Inferior parietal cortex (tissue), 1 donor: Measurements from ENCODE around the gene NFAM1.

Source experiments
- DNase-seq: peaks from one replicate; pipeline ENCODE4 v3.0.0-alpha.2; 2016; ENCODE audit errors: extremely low spot score

NFAM1 gene

DNA sequence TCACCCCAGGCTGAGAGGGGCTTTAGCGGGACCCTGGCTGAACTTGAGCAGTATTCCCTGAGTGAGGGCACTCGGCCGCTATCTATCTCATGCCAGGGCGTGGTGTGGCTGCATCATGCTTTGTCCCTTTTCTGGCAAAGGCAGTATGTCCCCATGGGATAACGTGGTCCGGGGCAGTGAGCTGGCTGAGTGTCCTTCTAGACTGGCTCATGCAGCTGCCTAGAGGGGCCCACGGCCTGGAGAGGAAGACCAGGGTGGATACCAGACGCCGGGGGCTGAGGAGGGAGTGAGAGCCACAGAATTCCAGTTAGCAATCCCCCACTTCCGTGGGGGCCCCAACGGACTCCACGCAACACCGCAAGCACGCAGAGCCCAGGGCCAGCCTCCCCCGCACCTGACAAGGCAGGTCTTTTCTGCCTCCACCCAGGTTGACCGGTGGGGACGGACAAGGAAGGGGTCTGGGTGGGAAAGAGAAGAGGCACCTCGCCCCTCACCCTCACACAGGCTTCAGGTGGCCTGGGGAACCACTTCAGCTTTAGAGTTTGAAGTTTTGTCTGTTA is 15.5 kb downstream of the NFAM1 start:
- DNase-seq = no peak

DNA sequence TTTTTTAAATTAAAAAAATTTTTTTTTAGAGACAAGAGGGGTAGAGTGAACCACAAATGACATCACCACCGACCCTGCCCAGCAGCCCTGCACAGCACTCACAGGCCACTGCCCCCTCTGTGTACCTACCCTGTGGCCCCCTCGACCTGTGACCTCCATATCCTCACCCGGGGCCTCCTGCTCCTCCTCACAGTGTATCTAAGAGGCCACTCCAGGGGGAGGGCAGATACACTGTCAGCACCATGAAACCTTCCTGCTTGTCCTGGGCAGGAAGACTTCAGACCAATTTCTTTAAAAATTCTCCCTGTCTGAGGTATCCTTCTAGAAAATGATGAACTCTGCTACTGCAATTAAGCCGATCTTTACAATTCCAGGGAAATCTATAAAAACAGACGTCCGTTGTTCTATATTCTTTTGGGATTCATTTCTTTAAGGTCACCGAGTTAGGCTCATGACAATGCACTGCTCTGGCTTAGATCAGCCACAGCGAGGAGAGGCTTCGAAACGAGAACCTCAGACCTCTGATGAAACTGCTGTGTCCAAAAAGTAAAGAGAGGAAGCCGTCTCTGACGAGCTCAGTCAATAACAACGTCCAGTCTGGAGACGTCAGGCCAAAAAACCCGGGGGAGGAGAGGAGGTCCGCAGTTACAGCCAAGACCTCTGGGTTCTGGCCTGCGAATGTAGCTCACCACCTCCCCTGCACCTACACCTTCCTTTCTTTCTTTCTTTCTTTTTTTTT is 17.5 kb downstream of the NFAM1 start:
- DNase-seq = no peak

DNA sequence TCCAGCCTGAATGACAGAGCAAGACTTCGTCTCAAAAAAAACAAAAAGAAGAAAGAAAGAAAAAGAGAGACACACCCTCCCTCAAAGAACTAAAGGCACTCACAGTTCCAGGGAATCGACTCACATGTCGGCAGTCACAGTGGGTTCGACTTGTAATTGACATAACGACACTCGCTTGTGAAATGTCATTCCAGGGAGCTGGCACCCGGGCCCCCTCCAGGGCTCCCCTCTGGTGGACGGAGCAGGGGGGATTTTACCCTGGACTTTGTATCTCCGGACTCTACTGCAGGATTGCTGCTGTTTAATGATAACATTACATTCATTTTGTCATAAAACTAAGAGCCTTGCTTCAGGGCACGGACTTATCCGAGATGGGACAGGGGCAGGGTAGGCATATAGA is 18.2 kb downstream of the NFAM1 start:
- no peak for DNase-seq

DNA sequence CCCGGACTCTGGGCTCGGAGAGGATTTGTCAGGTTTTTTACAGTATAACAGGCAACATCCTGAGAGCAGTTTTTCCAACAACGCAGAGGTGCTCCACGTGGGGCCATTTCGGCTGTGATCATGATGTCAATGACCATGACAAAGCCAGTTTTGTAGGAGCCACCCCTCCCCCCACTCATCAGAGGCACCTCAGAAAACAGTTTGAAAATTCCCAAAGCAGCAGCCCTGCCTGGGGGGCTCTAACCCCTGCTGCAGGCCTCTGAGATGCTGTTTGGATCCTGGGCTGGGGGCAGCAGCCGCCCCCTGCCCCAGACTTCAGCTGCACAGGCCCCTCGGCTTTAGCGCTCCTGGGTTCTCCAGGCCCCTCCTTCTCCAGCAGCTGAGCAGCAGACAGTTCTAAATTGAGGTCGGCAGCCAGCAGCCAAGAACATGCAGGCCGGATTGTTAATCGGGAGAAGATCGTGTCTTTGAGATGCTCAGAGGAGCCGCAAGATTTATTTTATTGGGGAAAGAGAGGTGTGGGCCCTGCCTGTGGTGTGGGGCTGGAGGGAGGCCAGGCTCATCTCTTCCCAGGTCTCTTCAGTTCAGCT is 19.4 kb downstream of the NFAM1 start:
- no peak for DNase-seq

DNA sequence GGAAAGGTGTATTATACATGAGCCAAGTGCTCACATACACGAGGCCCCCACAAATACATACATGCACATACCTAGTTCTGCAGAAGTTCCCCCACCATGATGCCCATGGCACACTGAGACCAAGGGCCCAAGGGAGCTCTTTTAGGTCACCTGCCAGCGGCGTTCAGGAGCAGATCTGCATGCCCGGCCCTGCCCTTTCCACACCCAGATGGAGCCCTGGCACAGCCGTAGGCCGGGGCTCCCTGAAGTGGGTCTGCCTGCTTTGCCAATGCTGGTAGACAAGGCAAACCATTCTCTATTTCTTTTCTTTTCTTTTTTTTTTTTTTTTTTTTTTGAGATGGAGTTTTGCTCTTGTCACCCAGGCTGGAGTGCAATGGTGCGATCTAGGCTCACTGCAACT is 21.5 kb downstream of the NFAM1 start:
- no peak for DNase-seq

DNA sequence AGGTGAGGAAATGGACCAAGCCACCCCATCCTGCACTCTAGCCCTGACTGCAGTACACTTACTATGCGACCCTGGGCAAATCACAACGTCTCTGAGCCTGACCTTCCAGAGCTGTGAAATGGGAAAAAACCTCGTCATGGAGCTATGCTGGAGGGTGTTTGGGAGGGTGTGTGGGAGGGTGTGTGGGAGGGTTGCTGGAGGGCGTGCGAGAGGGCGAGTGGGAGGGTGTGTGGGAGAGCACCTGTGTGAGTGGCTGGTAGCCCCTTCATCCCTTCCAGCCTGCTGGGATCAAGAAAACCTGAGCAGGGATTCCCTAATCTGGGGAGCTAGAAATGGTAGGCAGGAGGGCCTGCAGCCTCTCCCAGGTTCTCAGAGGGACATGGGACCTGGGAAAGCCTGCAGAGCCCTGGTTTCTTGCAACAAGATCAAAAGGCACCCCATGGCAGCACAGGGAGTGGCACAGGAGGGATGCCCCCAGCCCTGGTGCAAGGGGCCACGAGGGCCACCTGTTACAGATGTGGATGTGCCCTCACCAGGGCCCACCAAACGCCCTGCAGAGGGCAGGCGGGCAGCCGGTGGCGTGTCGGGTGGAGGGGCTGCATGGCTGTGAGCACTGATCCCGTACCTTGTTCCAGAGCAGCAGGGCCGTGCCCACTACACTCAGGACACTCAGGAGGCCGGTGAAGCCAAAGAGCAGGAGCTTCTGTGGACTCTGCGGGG is 23.2 kb downstream of the NFAM1 start:
- DNase-seq = no peak

DNA sequence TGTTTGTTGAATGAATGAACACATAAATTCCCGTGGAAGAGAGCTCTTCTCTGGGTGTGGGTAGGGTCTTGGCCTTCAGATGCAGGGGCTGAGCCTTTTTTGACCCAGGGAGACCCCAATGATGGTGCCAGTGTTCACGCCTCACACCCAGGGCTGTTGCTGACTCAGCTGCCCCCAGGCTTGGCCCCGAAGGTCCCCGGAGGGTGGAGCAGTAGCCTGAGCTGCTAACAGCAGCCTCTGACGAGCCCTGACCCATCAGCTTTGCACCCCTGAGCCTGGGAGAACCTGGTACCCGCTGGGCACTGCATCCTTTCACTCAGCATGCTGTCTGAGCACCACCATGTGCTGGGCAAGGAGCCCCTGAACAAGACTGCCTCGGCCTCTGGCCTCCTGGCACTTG is 23.9 kb downstream of the NFAM1 start:
- DNase-seq = no peak

DNA sequence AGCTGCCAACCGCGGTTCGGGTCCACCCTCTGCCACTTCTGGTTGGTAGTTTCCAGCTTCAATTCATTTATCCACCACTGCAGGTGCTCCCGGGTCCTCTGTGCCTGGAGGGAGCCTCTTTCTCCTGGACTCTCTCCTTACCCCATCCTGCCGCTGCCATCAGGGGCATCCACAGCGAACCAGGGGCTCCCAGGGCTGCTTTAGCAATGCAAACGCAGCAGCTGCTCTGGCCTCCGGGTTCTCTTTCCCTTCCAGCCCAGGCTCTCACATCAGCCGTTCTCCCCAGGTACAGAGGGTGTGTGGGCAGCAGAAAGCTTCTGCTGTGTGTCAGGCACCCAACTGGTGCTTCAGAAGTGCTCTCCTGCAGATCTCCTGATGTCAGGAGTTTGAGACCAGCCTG is 27.9 kb downstream of the NFAM1 start:
- DNase-seq = no peak

DNA sequence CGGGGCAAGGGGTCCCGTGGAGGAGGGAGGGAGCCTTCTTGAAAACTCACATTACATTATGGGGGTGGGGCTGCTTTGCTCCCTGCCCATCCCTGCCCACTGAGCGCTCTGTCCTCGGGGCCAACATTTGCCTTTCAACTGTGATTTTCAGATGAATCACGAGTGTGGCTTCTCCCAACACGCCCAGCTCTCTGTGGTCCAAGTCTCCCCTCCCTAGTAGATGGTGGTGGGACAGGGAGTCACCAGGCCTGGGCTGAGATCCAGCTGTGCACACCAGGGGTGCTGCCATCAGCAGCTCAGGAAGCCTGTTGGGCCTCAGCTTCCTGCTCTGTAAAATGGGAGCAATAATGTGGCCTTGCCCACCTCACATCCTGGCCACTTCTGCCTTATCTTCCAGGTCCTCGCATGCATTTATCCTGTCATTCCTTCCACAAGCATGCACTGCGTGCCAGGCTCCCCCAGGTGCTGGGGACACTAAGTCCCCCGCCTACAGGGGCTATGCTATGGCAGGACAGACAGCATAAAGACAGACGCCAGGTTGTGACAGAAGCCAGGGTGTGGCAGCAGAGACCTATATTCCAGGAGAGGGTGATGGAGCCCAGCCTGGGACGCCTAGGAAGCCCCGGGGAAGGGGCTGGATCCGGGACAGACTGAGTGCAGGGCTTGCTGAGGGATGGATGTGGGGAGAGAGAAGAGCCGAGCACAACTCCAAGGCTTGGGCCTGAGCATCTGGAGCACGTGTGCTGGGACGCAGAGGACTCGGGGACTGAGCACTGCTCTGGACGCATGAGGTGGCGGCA is 30.5 kb downstream of the NFAM1 start:
- no peak for DNase-seq

DNA sequence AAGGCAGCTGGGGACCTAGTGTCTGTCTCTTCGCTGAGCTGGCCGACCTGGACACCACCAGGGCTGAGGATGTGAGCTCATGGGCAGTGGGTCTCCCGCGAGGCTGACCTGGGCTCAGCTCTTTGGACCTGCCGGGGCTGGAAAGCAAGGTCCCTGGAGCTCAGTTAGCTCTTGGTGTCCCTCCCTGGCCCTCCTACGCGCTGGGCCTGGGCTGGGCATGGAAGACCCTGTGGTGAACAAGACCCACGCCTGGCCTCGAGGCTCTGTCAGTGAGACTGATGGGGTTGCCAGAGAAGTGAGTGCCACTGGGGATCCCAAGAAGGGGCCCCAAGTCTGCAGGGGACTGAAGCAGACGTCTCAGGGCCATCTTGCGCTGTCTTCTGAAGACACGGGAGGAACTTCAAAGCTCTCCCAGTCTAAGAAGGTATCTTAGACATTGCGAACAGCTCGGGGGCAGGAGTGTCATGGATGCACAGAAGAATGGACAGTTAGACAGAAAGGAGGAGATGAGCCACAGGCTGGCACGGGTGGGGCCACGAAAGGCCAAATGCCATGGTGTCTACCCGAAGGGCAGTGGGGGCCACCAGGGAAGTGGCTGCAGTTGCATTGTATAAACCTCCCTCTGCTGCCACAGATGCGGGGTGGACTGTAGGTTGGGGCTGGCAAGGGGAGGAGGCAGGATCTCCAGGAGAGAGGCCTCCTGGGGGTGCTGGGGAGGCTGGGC is 31.2 kb downstream of the NFAM1 start:
- DNase-seq = no peak

DNA sequence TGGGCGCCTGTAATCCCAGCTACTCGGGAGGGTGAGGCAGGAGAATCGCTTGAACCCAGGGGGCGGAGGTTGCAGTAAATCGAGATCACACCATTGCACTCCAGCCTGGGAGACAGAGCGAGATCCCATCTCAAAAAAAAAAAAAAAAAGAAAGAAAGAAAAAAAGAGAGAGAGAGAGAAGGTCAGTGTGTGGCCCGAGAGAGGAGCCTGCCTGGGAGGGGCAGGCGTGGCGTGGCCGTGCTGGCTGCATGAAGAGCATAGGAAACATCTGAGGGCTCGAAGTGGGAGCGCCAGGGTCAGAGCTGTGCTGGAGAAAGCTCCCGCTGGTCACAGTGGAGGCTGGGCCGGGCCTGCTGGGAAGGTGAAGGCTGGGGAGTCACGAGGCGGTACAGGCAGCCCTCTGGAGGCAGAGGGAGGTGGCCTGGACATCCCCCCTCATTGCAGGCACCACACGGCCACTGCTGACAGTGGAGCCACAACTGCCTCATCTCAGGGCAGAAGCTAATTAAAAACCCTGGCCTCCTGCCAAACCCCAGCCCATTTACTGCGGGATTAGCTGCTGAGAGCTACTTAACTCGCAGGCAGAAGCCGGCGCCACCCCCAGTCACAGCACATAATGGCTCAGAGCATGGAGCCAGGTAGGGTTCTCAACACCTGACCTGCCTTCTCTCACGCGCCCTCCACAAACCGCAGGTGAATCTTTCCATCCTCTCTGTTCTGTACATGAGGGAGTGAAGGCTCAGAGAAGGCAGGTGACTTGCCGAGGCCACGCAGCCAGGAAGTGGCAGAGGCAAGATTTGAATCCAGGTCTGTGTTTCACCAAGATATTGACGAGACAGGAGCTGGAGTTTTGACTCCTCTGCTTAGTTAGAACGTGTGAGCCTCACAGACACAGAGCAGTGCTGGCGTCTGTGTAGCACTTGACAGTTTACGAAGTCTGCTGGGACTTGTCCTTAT is 32.6 kb downstream of the NFAM1 start:
- no peak for DNase-seq

DNA sequence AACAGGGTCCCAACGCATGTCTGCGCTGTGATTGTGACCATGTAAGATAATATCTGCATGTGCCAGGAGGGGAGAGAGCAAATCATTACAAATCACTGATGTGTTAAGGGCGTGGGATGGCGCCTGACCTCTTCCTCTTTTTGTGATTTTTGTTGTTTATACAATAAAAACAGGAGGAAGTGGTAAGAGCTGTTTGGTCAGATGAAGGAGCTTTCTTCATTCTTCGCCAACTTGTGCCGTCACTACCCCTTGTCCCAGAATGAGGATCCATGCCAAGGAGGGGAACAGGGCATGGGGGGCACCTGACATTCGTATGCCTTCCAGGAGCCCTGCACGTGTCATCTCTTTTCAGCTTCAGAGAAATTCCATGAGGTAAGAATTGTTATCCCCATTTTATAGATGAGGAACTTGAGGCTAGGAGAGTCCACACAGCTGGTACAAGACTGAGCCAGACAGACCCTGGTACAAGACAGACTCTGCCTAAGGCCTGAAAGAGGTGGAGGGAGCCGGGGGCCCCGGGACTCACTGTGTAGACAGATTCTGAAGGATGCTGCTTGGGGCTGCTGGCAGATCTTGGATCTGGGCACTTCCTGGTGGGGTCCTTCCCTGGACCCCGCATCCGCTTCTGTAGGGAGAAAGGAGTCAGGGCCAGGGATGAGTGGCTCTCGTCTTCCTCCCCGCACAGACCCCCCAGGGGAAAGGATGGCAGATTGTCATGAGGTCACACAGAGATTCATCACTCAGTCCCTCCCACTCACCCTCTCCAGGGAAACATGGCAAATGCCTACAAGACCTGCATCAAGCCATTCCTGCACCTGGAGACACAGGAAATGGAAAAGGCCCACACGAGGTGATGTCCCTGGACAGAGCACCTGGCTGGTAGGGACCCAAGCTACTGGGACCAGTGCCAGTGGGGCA is 34.6 kb downstream of the NFAM1 start:
- no peak for DNase-seq

DNA sequence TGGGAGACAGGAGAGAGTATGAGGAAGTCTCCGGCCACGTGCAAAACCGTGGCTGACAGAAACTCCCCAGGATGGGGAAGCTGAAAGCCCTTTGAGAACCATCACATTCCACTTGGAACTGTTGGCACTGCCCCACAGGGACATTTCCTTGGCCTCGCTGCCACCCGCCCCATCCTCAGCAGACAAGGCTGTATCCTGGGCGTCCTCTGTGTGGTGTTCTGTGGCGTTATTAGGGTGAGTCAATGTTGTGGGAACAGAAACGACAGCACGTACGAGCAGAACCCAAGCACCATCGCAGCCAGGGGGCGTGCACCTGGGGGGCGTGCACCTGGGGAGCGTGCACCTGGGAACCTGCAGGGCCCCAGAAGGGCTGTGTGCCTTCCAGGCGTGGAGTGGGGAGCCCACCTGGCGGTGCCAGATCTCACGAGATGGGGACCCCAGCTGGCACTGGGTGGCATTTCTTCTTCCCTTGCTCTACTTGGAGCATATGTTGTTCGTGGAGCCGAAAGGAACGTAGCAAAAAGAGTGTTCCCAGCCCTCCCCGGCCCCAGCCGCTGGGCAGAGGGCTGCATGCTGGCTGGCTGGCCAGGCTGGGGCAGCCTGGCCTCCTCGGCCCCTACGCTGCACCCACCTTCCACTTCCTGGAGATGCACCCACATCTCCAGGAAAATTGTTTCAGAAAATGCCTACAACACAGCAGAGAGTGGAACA is 35.4 kb downstream of the NFAM1 start:
- DNase-seq = no peak

DNA sequence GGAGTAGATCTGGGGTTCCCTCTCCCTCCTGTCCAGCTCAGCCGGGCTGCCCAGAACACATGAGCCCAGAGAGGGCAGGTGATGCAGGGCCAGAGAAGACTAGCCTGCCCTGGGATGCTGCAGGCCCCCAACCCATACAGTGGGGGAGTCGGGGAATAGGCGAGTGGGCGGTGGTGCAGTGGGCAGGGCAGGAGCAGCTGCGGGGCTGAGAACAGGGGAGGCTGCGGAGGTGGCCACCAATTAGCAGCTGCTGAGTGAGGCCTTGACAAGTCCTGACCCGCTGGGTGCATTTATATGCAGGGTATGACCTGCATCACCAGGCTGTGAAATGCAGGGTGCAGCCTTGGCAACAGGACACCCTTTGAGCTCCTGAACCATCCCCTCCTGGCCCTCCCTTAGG is 43.1 kb downstream of the NFAM1 start:
- no peak for DNase-seq

DNA sequence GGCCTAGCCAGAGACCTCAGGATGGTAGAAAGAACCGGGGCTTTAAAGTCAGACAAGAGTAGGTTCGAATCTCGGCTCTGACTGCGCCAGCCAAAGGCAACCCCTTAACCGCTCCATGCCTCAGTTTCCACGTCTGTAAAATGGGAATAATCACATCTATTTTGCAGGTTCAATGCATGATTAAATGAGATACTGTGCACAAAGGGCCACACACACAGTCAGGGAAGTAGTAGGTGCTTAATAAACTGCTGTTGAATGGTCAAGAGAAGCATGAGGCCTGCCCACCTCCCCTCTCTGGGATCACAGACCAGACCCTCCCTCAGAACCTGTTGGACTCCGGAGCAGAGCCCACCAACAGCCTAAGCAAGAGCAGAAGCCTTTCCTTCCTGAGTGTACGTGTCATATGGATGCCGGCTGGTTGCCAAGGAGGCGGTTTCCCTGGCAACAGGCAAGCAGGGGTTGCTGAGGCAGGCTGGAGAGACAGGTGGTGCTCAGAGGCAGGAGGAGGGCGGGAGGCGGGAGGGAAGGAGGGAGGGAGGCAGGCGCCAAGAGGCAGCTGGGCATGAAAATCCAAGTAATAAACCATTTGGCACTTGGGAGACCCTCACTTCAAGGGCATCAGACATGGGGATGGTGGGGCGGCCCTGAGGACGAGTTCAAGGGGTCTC is 43.9 kb downstream of the NFAM1 start:
- DNase-seq = peak; percentile 56

DNA sequence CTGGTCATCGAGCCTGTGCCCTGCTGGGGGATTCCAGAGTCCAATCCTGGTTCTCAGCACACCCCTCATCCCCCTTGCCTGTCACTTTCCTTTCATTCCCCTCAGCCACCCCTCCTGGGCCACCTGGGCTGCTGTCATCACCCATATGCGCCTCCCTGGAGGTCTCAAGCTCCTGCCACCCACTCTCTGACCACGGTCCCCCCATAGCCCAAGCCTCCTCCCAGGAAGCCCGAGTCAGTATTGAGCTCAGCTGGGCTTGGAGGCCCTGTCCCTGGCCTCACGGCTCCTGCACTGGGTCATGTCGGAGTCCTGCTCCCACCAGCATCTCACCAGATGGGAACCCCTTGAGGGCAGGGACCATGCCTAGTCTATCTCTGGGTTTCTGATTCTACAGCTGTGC is 44.6 kb downstream of the NFAM1 start:
- no peak for DNase-seq

DNA sequence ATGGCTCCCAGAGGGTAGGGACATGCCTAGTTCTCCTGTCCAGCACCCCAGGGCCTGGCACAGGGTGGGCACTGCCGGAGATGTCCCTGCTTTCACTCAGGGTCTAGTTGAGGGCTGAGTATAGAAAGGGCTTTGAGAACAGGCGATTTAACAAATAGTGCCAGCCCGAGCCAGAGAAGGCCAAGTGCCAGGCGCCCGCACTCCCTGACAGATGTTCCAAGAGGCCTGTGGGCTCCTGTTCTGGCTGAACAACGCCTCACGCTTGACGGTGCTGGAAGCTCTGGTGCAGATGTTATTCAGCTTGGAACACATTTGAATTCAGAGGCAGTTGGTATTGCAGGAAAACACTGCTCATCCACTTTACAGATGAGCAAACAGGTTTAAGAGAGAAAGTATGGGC is 46.5 kb downstream of the NFAM1 start:
- DNase-seq = no peak

DNA sequence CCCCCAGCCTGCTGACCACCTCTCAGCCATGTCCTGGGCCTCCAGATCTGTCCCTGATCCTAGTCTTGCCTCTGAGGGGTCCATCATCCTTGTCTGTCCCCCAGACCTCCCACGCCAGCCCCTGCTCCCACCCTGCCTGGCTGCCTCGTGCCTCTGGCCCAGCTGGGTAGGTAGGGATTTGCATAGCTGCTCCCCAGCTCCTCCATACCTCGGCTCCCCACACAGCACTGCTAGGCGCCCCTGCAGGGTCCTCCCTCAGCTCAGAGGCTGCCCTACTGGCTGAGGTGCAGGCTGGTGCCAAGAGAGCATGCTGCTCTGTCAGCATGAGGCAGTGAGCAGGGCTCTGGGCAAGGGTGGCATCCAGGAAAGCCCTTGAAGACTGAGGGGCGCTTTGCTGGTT is 47.7 kb downstream of the NFAM1 start:
- no peak for DNase-seq
